IMR-90 (cell line): ENCODE results near the gene SLC26A2.

Experiments used
- BHLHE40 ChIP-seq: fragments of 150-350 bp; IDR thresholded peaks from 2 replicates; pipeline ENCODE4 v1.6.1; 2016; ENCODE audit warnings: mild to moderate bottlenecking, low read depth, low read length
- MAFK ChIP-seq: IDR thresholded peaks from 2 replicates; pipeline ENCODE4 v1.6.1; 2012; ENCODE audit warnings: low read depth, low read length, improper control_type of control experiment
- MAZ ChIP-seq: IDR thresholded peaks from 2 replicates; pipeline ENCODE4 v1.6.1; 2012; ENCODE audit warnings: low read depth, mild to moderate bottlenecking, low read length, improper control_type of control experiment, moderate library complexity, borderline replicate concordance
- MXI1 ChIP-seq: IDR thresholded peaks from 2 replicates; pipeline ENCODE4 v1.6.1; 2012; ENCODE audit warnings: low read depth, mild to moderate bottlenecking, low read length, moderate library complexity, borderline replicate concordance
- POLR2A ChIP-seq: IDR thresholded peaks from 2 replicates; pipeline ENCODE4 v1.6.1; 2012; ENCODE audit warnings: mild to moderate bottlenecking, low read depth, low read length
- RFX5 ChIP-seq: IDR thresholded peaks from 2 replicates; pipeline ENCODE4 v1.8.0; 2012; ENCODE audit warnings: low read depth, mild to moderate bottlenecking, low read length, moderate library complexity
- SMC3 ChIP-seq: fragments of 150-350 bp; IDR thresholded peaks from 2 replicates; pipeline ENCODE4 v1.6.1; 2016; ENCODE audit warnings: low read depth, mild to moderate bottlenecking, antibody characterized with exemption, low read length, moderate library complexity
- TF ChIP-seq, protein P1 (sequence below): conservative IDR thresholded peaks from 2 replicates; pipeline ENCODE4 v1.5.1; 2012; ENCODE audit warnings: mild to moderate bottlenecking, low read depth, low read length, improper control_type of control experiment
- TF ChIP-seq, protein P2 (sequence below): fragments of 150-350 bp; IDR thresholded peaks from 2 replicates; pipeline ENCODE4 v1.6.1; 2016; ENCODE audit warnings: low read depth, mild to moderate bottlenecking, low read length, moderate library complexity, borderline replicate concordance

DNA sequence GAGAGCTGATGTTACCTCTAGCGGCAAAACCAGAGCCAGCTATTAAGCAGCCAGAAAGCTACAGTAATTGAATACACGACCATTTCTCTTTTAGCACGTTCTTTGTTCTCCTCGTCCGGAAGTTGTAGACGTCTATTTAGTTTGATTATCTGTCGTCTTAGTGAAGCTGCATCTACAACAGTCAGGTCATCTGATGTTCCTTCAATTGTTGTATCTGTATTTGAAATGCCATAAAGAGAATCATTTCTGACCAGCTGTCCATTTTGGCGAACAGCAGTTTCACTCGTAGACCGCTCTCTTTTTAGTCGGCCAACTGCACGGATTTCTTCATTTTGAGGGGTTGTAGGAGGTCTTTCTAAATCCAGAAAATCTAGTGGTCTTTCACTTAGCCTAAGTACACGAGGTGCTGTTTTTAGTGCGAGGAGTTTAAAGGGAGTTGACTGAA is 28.5 kb upstream of the SLC26A2 start:
- TF ChIP-seq MXI1 (no peak), RFX5 (no peak), POLR2A (no peak), MAFK (no peak), BHLHE40 (no peak), MAZ (no peak), SMC3 (no peak)
- TF ChIP-seq, protein P1, sequence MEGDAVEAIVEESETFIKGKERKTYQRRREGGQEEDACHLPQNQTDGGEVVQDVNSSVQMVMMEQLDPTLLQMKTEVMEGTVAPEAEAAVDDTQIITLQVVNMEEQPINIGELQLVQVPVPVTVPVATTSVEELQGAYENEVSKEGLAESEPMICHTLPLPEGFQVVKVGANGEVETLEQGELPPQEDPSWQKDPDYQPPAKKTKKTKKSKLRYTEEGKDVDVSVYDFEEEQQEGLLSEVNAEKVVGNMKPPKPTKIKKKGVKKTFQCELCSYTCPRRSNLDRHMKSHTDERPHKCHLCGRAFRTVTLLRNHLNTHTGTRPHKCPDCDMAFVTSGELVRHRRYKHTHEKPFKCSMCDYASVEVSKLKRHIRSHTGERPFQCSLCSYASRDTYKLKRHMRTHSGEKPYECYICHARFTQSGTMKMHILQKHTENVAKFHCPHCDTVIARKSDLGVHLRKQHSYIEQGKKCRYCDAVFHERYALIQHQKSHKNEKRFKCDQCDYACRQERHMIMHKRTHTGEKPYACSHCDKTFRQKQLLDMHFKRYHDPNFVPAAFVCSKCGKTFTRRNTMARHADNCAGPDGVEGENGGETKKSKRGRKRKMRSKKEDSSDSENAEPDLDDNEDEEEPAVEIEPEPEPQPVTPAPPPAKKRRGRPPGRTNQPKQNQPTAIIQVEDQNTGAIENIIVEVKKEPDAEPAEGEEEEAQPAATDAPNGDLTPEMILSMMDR = no peak
- TF ChIP-seq, protein P2, sequence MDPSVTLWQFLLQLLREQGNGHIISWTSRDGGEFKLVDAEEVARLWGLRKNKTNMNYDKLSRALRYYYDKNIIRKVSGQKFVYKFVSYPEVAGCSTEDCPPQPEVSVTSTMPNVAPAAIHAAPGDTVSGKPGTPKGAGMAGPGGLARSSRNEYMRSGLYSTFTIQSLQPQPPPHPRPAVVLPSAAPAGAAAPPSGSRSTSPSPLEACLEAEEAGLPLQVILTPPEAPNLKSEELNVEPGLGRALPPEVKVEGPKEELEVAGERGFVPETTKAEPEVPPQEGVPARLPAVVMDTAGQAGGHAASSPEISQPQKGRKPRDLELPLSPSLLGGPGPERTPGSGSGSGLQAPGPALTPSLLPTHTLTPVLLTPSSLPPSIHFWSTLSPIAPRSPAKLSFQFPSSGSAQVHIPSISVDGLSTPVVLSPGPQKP = no peak
